Left renal pelvis (tissue), 4 donors: ENCODE data around the gene DHX16. TPM values are rescaled to one million over a fixed set of nuclear protein-coding genes. Genes with fewer than 3 reads are reported as not detected.
"Not testable (repeated sequence)": the region's sequence is repeated elsewhere in the genome, so short reads cannot be mapped to it uniquely, and the experiment has no call there.

Experiments used
- DNase-seq, 4 donors: peaks; one replicate each; pipeline ENCODE4 v3.0.0-alpha.2; 2013; ENCODE audit warnings: low read depth in 4 of 4, low spot score in 3 of 4
- polyA plus RNA-seq, 4 donors: library from polyadenylated mRNA; unstranded; fragments of 120-200 nt; gene quantifications; one replicate each; pipeline ENCODE4 v1.2.1, GENCODE V29; 2013; ENCODE audit not compliant: insufficient read length in 4 of 4

The DHX16 gene
- 10 to 100 TPM; 28.8 to 51.3 (median 41.2) TPM for polyA plus RNA-seq

GRCh38 chr6:30672445-30673253, at the start of gene DHX16:
DHX16 (minus strand) TSS chr6:30673006; CDS start chr6:30672841, 165 bp downstream.
- peak; percentile 92 to 96 (median 96) for DNase-seq

- DNase-seq = not testable (repeated sequence)
Observed at GRCh38 chr6:30722025-30722279, 49.1 kb upstream of the DHX16 start.

GRCh38 chr6:30721198-30722024, 48.6 kb upstream of the DHX16 start:
- peak in 3 of 4 donors; percentile 77 to 84 (median 83) for DNase-seq

- DNase-seq = no peak
Observed at GRCh38 chr6:30720738-30721197, 48.0 kb upstream of the DHX16 start.

- DNase-seq = peak; percentile 92 to 95 (median 94)
Observed at GRCh38 chr6:30719791-30720737, 47.3 kb upstream of the DHX16 start, which contains the start of gene TUBB. TUBB (plus strand) TSS chr6:30720352; CDS start chr6:30720507, 155 bp downstream.

- no peak for DNase-seq
Observed at GRCh38 chr6:30719356-30719755, 46.5 kb upstream of the DHX16 start.

GRCh38 chr6:30717845-30718720, 45.3 kb upstream of the DHX16 start:
- DNase-seq = not testable (repeated sequence)

GRCh38 chr6:30717129-30717844, 44.5 kb upstream of the DHX16 start, which contains the start of gene MDC1:
MDC1 (minus strand) TSS chr6:30717281; CDS start chr6:30715175, 2,106 bp downstream.
- DNase-seq = peak; percentile 97 to 99 (median 99)

- no peak for DNase-seq
Observed at GRCh38 chr6:30716879-30717128, 44.0 kb upstream of the DHX16 start.

- DNase-seq = no peak
Observed at GRCh38 chr6:30714263-30714662, 41.5 kb upstream of the DHX16 start.

- DNase-seq = no peak
Observed at GRCh38 chr6:30712441-30712945, 39.7 kb upstream of the DHX16 start.

GRCh38 chr6:30711758-30712380, 39.1 kb upstream of the DHX16 start:
- no peak for DNase-seq

GRCh38 chr6:30709101-30709868, 36.5 kb upstream of the DHX16 start:
- no peak for DNase-seq

GRCh38 chr6:30707281-30707850, 34.6 kb upstream of the DHX16 start:
- no peak for DNase-seq

- no peak for DNase-seq
Observed at GRCh38 chr6:30705620-30706019, 32.8 kb upstream of the DHX16 start.

- DNase-seq = no peak
Observed at GRCh38 chr6:30703821-30704220, 31.0 kb upstream of the DHX16 start.

- DNase-seq = no peak
Observed at GRCh38 chr6:30703011-30703410, 30.2 kb upstream of the DHX16 start.
